Heart left ventricle (tissue), 16 donors: ENCODE measurements around the gene TRPT1. TPM values are rescaled to one million over a fixed set of nuclear protein-coding genes. Genes with fewer than 3 reads are reported as not detected.

Source experiments
- ATAC-seq, 4 donors: fragments of 200-7000 bp; cut with Tn5 transposase; one replicate each; pipeline ENCODE4 v1.9.1; 2020 to 2022; ENCODE audit warnings: moderate library complexity in 4 of 4, mild to moderate bottlenecking in 3 of 4, moderate number of reproducible peaks in 1 of 4
- DNase-seq, 5 donors: peaks; one replicate each; pipeline ENCODE4 v3.0.0-alpha.2; 2020
- H3K27ac ChIP-seq, 12 donors: fragments of 200-600 bp; sonication (generic) in 4 of 12; one replicate each; pipeline versions ENCODE4 v1.5.0 to v1.8.0; 2016 to 2022; ENCODE audit warnings: mild to moderate bottlenecking in 2 of 12
- H3K27me3 ChIP-seq, 9 donors: fragments of 200-600 bp; sonication (generic) in 2 of 9; one replicate each; pipeline versions ENCODE4 v1.5.1 to v1.8.0; 2016 to 2022; ENCODE audit warnings: mild to moderate bottlenecking in 3 of 9
- H3K36me3 ChIP-seq, 9 donors: fragments of 200-600 bp; sonication (generic) in 2 of 9; one replicate each; pipeline versions ENCODE4 v1.5.0 to v1.8.0; 2018 to 2022; ENCODE audit warnings: mild to moderate bottlenecking in 2 of 9
- H3K4me1 ChIP-seq, 12 donors: fragments of 200-600 bp; sonication (generic) in 4 of 12; one replicate each; pipeline versions ENCODE4 v1.5.0 to v1.8.0; 2016 to 2022; ENCODE audit warnings: mild to moderate bottlenecking in 3 of 12
- H3K4me3 ChIP-seq, 12 donors: fragments of 200-600 bp; sonication (generic) in 4 of 12; one replicate each; pipeline versions ENCODE4 v1.5.0 to v1.8.0; 2017 to 2022; ENCODE audit warnings: mild to moderate bottlenecking in 9 of 12, moderate library complexity in 4 of 12
- H3K9me3 ChIP-seq, 12 donors: fragments of 200-600 bp; sonication (generic) in 4 of 12; one replicate each; pipeline versions ENCODE4 v1.5.0 to v1.8.0; 2016 to 2022; ENCODE audit warnings: mild to moderate bottlenecking in 1 of 12
- CTCF ChIP-seq, 12 donors: fragments of 200-600 bp; sonication (generic) in 4 of 12; IDR thresholded peaks; one replicate each; pipeline versions ENCODE4 v1.5.0 to v1.8.0; 2018 to 2022; ENCODE audit warnings: antibody characterized with exemption in 12 of 12, mild to moderate bottlenecking in 5 of 12
- POLR2A ChIP-seq, 2 donors: fragments of 450-650 bp; IDR thresholded peaks; one replicate each; pipeline ENCODE4 v1.6.1; 2017; ENCODE audit warnings: antibody characterized with exemption in 2 of 2, mild to moderate bottlenecking in 2 of 2, moderate library complexity in 2 of 2
- WGBS, 4 donors: extraction: QIAGEN DNeasy Blood & Tissue Kit in 2 of 4; methylation state at CpG; one replicate each; pipeline versions ENCODE4 v1.1.5 to v1.1.7; 2013 to 2018; 5-methylcytosine and 5-hydroxymethylcytosine counted together
- intact Hi-C, 10 donors: fragments of 100-400 bp; cut with DNase I; formaldehyde crosslinking; loops; one replicate each; pipeline versions ENCODE4 v1.11.1 to v1.14.2; 2022
- long read RNA-seq, 3 donors: library from polyadenylated mRNA; unstranded; transcript quantifications; one replicate each; pipeline ENCODE4 v2.0.0, GENCODE V29; 2020 to 2021
- polyA plus RNA-seq, 2 donors: library from polyadenylated mRNA; stranded (reverse); fragments of 200-250 nt; gene quantifications; one replicate each; pipeline ENCODE4 v1.2.3, GENCODE V29; 2013
- total RNA-seq, 9 donors: library from RNA; depleted of rRNA in 2 of 9; stranded (reverse); fragments of >200 nt in 2 of 9; fragmentation: NEBNext Ultra II Directional in 3 of 9; extraction: Animal tissue kit (Norgen Biotek cat#: 25700) in 3 of 9; gene quantifications; one replicate each; pipeline versions ENCODE4 v1.1.0 to v1.2.4, GENCODE V29; 2016 to 2023
- donor health status: ischemic (EF 13 %, LVEDD 7.1; RV severe dilation, severe dysfunction).
- donor health status: healthy with polysubstance abuse.
- donor health status: DM: no; HTN: yes; CAD: no.
- donor health status: DM: no; HTN: no; CAD: no.
- donor health status: ischemic (EF 25% LVEDD 6.9; RV normal size, moderate dysfunction).
- donor health status: ischemic (EF 25% LVEDD 5.7; RV mildly dilated, moderate dysfunction).
- donor health status: healthy.
- donor health status: DM: yes; HTN: yes; CAD: no.
- donor health status: ischemic (EF 35%, LVEDD 5.7; RV mildly dilated, moderate dysfunction).
- donor health status: nonischemic (EF 11% LVEDD 7.7; RV severe dilation, severe dysfunction).
- donor health status: DM: yes; HTN: yes; CAD: no.
- donor health status: PGD.
- donor health status: ischemic (EF 29% LVEDD 5.4; RV normal size, mild dysfunction).
- donor health status: nonischemic (EF 23%, LVEDD 6.1; RV moderate dilation, normal function).

Gene TRPT1
- total RNA-seq (100 to 1,000 TPM in 2 of 9 donors, 10 to 100 TPM in 7; 51.2 to 146 (median 63.3) TPM), polyA plus RNA-seq (100 to 1,000 TPM in 1 of 2 donors, 10 to 100 TPM in 1; 65.3 to 123 TPM)
- long read RNA-seq, donor 1, transcript TRPT1-201 (8 exons, 962 nt), result major isoform, 39 of 100 reads
- long read RNA-seq, donor 1, transcript TRPT1-203 (7 exons, 865 nt), result minor isoform, 17 of 100 reads
- long read RNA-seq, donor 1, partial matches to known transcripts, result 6 of 100 reads
- long read RNA-seq, donor 1, other reads (novel, unspliced or antisense), result 37 of 100 reads
- long read RNA-seq, donor 2, transcript TRPT1-201 (8 exons, 962 nt), result major isoform, 32 of 109 reads
- long read RNA-seq, donor 2, transcript TRPT1-203 (7 exons, 865 nt), result minor isoform, 20 of 109 reads
- long read RNA-seq, donor 2, partial matches to known transcripts, result 13 of 109 reads
- long read RNA-seq, donor 2, other reads (novel, unspliced or antisense), result 41 of 109 reads
- long read RNA-seq, donor 3, transcript TRPT1-201 (8 exons, 962 nt), result major isoform, 34 of 75 reads
- long read RNA-seq, donor 3, transcript TRPT1-203 (7 exons, 865 nt), result minor isoform, 9 of 75 reads
- long read RNA-seq, donor 3, partial matches to known transcripts, result 5 of 75 reads
- long read RNA-seq, donor 3, other reads (novel, unspliced or antisense), result 25 of 75 reads

- Histone ChIP-seq H3K27me3 (no peaks in the 10 kb centered on the region), H3K27ac (peak within 1 kb of the TSS; percentile 82 to 98 (median 96)), H3K36me3 (peaks cover 0 to 31% (median 6%) of the 10 kb centered on the region in 9 donors), H3K9me3 (no peaks in the 10 kb centered on the region), H3K4me3 (peak within 1 kb of the TSS; percentile 56 to 94 (median 83)), H3K4me1 (peaks cover 3 to 58% (median 37%) of the 10 kb centered on the region in 12 donors)
- intact Hi-C loops, result loop anchor here in 4 of 10 donors (1.0 to 5.0 kb wide), 4 partner anchors 39 to 45 kb away; partner anchors contain the start of gene STIP1 (in 3 of the 4)
- peak in 7 of 12 donors; percentile 3 to 39 (median 15) for TF ChIP-seq CTCF (IDR thresholded peaks at IDR 0.05)
- TF ChIP-seq POLR2A (IDR thresholded peaks at IDR 0.05), result peak; percentile 84 to 96
- DNase-seq (peak; percentile 93 to 96 (median 95)), ATAC-seq (peak; percentile 74 to 85 (median 80))
- 0 to 2% (median 1%) methylated on average over 11 to 54 of the region's 54 CpGs for WGBS, 4 donors
These were observed at the start of gene TRPT1, which contains the start of gene NUDT22 for GRCh38 chr11:64225608-64226506. Gene TRPT1 (minus strand): TSS chr11:64226186. CDS start chr11:64225860, 326 bp downstream. Gene NUDT22 (plus strand): TSS chr11:64226274. CDS start chr11:64226653, 379 bp downstream.

GRCh38 chr11:64275031-64275800 lies 49.2 kb upstream of the TRPT1 start:
- TF ChIP-seq CTCF (IDR thresholded peaks at IDR 0.05) (no peak), POLR2A (IDR thresholded peaks at IDR 0.05) (no peak)
- no peak overlapping the region for H3K4me3 ChIP-seq
- intact Hi-C loops, result loop anchor here in 1 of 10 donors (2.0 kb wide), 1 partner anchor 22 kb away; no protein-coding TSS in a partner anchor
- WGBS, 4 donors, result 93 to 96% (median 94%) methylated on average over 13 to 15 of the region's 15 CpGs
- peaks cover 0 to 41% (median 36%) of the 10 kb centered on the region in 9 donors for H3K36me3 ChIP-seq
- no peaks in the 10 kb centered on the region for H3K27me3 ChIP-seq
- no peaks in the 10 kb centered on the region for H3K9me3 ChIP-seq
- DNase-seq, result peak in 1 of 5 donors; percentile 37
- ATAC-seq, result no peak
- no peak overlapping the region for H3K27ac ChIP-seq
- peaks cover 0 to 25% (median 11%) of the 10 kb centered on the region in 12 donors for H3K4me1 ChIP-seq

GRCh38 chr11:64269540-64270220 lies 43.7 kb upstream of the TRPT1 start:
- TF ChIP-seq POLR2A (IDR thresholded peaks at IDR 0.05) (peak in 1 of 2 donors; percentile 50), CTCF (IDR thresholded peaks at IDR 0.05) (peak in 5 of 12 donors; percentile 6 to 53 (median 12))
- Histone ChIP-seq H3K27me3 (no peaks in the 10 kb centered on the region), H3K9me3 (no peaks in the 10 kb centered on the region), H3K36me3 (peaks cover 0 to 24% (median 16%) of the 10 kb centered on the region in 9 donors), H3K4me3 (peak overlapping the region; percentile 63 to 98 (median 80)), H3K27ac (peak overlapping the region; percentile 86 to 100 (median 97)), H3K4me1 (peaks cover 2 to 51% (median 33%) of the 10 kb centered on the region in 12 donors)
- WGBS, 4 donors, result 0 to 1% (median 0%) methylated on average over 25 to 58 of the region's 58 CpGs
- peak; percentile 98 to 99 (median 98) for DNase-seq
- peak; percentile 86 to 91 (median 90) for ATAC-seq
- intact Hi-C loops, result loop anchor here in 5 of 10 donors (1.0 to 2.0 kb wide), 7 partner anchors 16 to 36 kb away; partner anchors contain the start of genes ESRRA (in 3 of the 5), GPR137 (in 3 of the 5), FKBP2 (in 2 of the 5) and PLCB3 (in 2 of the 5)
